Cardiac fibroblast (primary cell): ENCODE data around the gene C4orf33.
A peak's percentile ranks its signal among the peaks of the same experiment; 100 is the strongest.

ENCODE experiments used
- DNase-seq, 2 donors: peaks; one replicate each; pipeline versions ENCODE4 v3.0.0 to v3.0.0-alpha.2; 2010; ENCODE audit warnings: low read depth in 2 of 2
- H3K4me3 ChIP-seq, 2 donors: replicated peaks in 1 of 2; 1 replicate in 1 of 2; 2 replicates in 1 of 2; pipeline ENCODE4 v1.5.1; 2011; ENCODE audit warnings: low read depth in 2 of 2, low read length in 2 of 2, mild to moderate bottlenecking in 2 of 2, moderate library complexity in 1 of 2
- CTCF ChIP-seq: IDR thresholded peaks from one replicate; pipeline ENCODE4 v1.5.1; 2011; ENCODE audit warnings: low read depth, mild to moderate bottlenecking, low read length, inconsistent platforms

C4orf33 gene

GRCh38 chr4:129080129-129080528 lies 15.8 kb upstream of the C4orf33 start:
- no peak for DNase-seq
- TF ChIP-seq CTCF = no peak
- H3K4me3 ChIP-seq = no peak overlapping the region

- TF ChIP-seq CTCF = no peak
- DNase-seq = no peak
- H3K4me3 ChIP-seq = no peak overlapping the region
Observed at GRCh38 chr4:129082302-129082701, 13.7 kb upstream of the C4orf33 start.

- no peak overlapping the region for H3K4me3 ChIP-seq
- no peak for DNase-seq
- TF ChIP-seq CTCF = no peak
Observed at GRCh38 chr4:129085472-129085871, 10.5 kb upstream of the C4orf33 start.

GRCh38 chr4:129087516-129087915 lies 8.4 kb upstream of the C4orf33 start:
- no peak overlapping the region for H3K4me3 ChIP-seq
- no peak for TF ChIP-seq CTCF
- DNase-seq = no peak

GRCh38 chr4:129092631-129093190 lies 3.2 kb upstream of the C4orf33 start:
- no peak for TF ChIP-seq CTCF
- DNase-seq = peak; percentile 33 to 42
- peak overlapping the region; percentile 80 to 86 for H3K4me3 ChIP-seq

- DNase-seq = peak; percentile 99
Observed at GRCh38 chr4:129093191-129093920, 2.6 kb upstream of the C4orf33 start, which contains the start of gene SCLT1. TSS of gene SCLT1 (minus strand) at chr4:129093539. CDS start at chr4:129093103, 436 bp downstream.

More at GRCh38 chr4:129093191-129093920, 2.6 kb upstream of the C4orf33 start, which contains the start of gene SCLT1:
- H3K4me3 ChIP-seq = peak within 1 kb of the TSS; percentile 80 to 86
- no peak for TF ChIP-seq CTCF
